HG03460 (cell line): ENCODE data around the gene SCGB1A1.

Experiments used
- ATAC-seq: cut with Tn5 transposase; IDR thresholded peaks from one replicate; pipeline ENCODE4 v1.9.1; 2021; ENCODE audit not compliant: unreplicated experiment

SCGB1A1 gene

GRCh38 chr11:62398011-62398994 is 20.5 kb upstream of the SCGB1A1 start:
- no peak for ATAC-seq

GRCh38 chr11:62399172-62399877 is 19.5 kb upstream of the SCGB1A1 start:
- no peak for ATAC-seq

GRCh38 chr11:62399878-62400266 is 19.0 kb upstream of the SCGB1A1 start:
- no peak for ATAC-seq

- ATAC-seq = no peak
Observed at GRCh38 chr11:62400281-62400680, 18.6 kb upstream of the SCGB1A1 start.

- ATAC-seq = no peak
Observed at GRCh38 chr11:62400760-62401159, 18.1 kb upstream of the SCGB1A1 start.

GRCh38 chr11:62401356-62401755 is 17.5 kb upstream of the SCGB1A1 start:
- no peak for ATAC-seq

- ATAC-seq = no peak
Observed at GRCh38 chr11:62401811-62402210, 17.0 kb upstream of the SCGB1A1 start.

GRCh38 chr11:62402226-62402959 is 16.4 kb upstream of the SCGB1A1 start:
- no peak for ATAC-seq

GRCh38 chr11:62402960-62403730 is 15.7 kb upstream of the SCGB1A1 start:
- ATAC-seq = no peak

- no peak for ATAC-seq
Observed at GRCh38 chr11:62404435-62404834, 14.4 kb upstream of the SCGB1A1 start.

- ATAC-seq = no peak
Observed at GRCh38 chr11:62404901-62405300, 13.9 kb upstream of the SCGB1A1 start.

- ATAC-seq = no peak
Observed at GRCh38 chr11:62406034-62406433, 12.8 kb upstream of the SCGB1A1 start.

- no peak for ATAC-seq
Observed at GRCh38 chr11:62409831-62410230, 9.0 kb upstream of the SCGB1A1 start.

- ATAC-seq = no peak
Observed at GRCh38 chr11:62410972-62411371, 7.9 kb upstream of the SCGB1A1 start.

- ATAC-seq = no peak
Observed at GRCh38 chr11:62411524-62411923, 7.3 kb upstream of the SCGB1A1 start.

- ATAC-seq = no peak
Observed at GRCh38 chr11:62413060-62413696, 5.7 kb upstream of the SCGB1A1 start.

GRCh38 chr11:62416596-62416995 is 2.2 kb upstream of the SCGB1A1 start:
- ATAC-seq = no peak

- ATAC-seq = no peak
Observed at GRCh38 chr11:62418136-62418535, 697 bp upstream of the SCGB1A1 start.

GRCh38 chr11:62419314-62419929 is 589 bp downstream of the SCGB1A1 start:
- ATAC-seq = no peak

- no peak for ATAC-seq
Observed at GRCh38 chr11:62419943-62420342, 1.1 kb downstream of the SCGB1A1 start.
